ENCODE results near the gene PLPPR3. TPM values are rescaled to one million over a fixed set of nuclear protein-coding genes. Genes with fewer than 3 reads are reported as not detected.
A peak's percentile ranks its signal among the peaks of the same experiment; 100 is the strongest.

PLPPR3 gene
- total RNA-seq, 1 donor from 2014 or later: 5.4 TPM

GRCh38 chr19:815079-815774 lies 6.5 kb downstream of the PLPPR3 start:
- TF ChIP-seq CTCF (IDR thresholded peaks at IDR 0.05): no peak
- H3K4me1 Mint-ChIP-seq (ENCODE audit: low read depth): no peaks in the 10 kb centered on the region
- H3K36me3 Mint-ChIP-seq (ENCODE audit: low read depth): peaks cover 13% of the 10 kb centered on the region
- no peak overlapping the region for H3K27ac Mint-ChIP-seq (ENCODE audit: unreplicated experiment)
- no peak overlapping the region for H3K4me3 Mint-ChIP-seq (ENCODE audit: unreplicated experiment)
- no peaks in the 10 kb centered on the region for H3K27me3 Mint-ChIP-seq (ENCODE audit: low read depth)
- DNase-seq (ENCODE audit: low spot score): no peak
- H3K9me3 Mint-ChIP-seq (ENCODE audit: low read depth): peaks cover 4% of the 10 kb centered on the region

GRCh38 chr19:814152-815078 lies 7.3 kb downstream of the PLPPR3 start:
- Mint-ChIP-seq H3K4me3 (ENCODE audit: unreplicated experiment) (no peak overlapping the region), H3K4me1 (ENCODE audit: low read depth) (no peaks in the 10 kb centered on the region), H3K9me3 (ENCODE audit: low read depth) (peaks cover 4% of the 10 kb centered on the region), H3K36me3 (ENCODE audit: low read depth) (peaks cover 18% of the 10 kb centered on the region), H3K27ac (ENCODE audit: unreplicated experiment) (peak overlapping the region; percentile 12), H3K27me3 (ENCODE audit: low read depth) (no peaks in the 10 kb centered on the region)
- DNase-seq (ENCODE audit: low spot score): no peak
- no peak for TF ChIP-seq CTCF (IDR thresholded peaks at IDR 0.05)

GRCh38 chr19:813219-814151 lies 8.3 kb downstream of the PLPPR3 start:
- Mint-ChIP-seq H3K27ac (ENCODE audit: unreplicated experiment) (no peak overlapping the region), H3K36me3 (ENCODE audit: low read depth) (peaks cover 18% of the 10 kb centered on the region), H3K4me3 (ENCODE audit: unreplicated experiment) (no peak overlapping the region), H3K9me3 (ENCODE audit: low read depth) (peaks cover 4% of the 10 kb centered on the region), H3K4me1 (ENCODE audit: low read depth) (no peaks in the 10 kb centered on the region), H3K27me3 (ENCODE audit: low read depth) (no peaks in the 10 kb centered on the region)
- no peak for TF ChIP-seq CTCF (IDR thresholded peaks at IDR 0.05)
- DNase-seq (ENCODE audit: low spot score): no peak

- Mint-ChIP-seq H3K27me3 (ENCODE audit: low read depth) (no peaks in the 10 kb centered on the region), H3K4me1 (ENCODE audit: low read depth) (no peaks in the 10 kb centered on the region), H3K4me3 (ENCODE audit: unreplicated experiment) (no peak overlapping the region), H3K36me3 (ENCODE audit: low read depth) (peaks cover 20% of the 10 kb centered on the region), H3K9me3 (ENCODE audit: low read depth) (peaks cover 4% of the 10 kb centered on the region), H3K27ac (ENCODE audit: unreplicated experiment) (no peak overlapping the region)
- no peak for TF ChIP-seq CTCF (IDR thresholded peaks at IDR 0.05)
- no peak for DNase-seq (ENCODE audit: low spot score)
These were observed 9.0 kb downstream of the PLPPR3 start for GRCh38 chr19:812747-813218.

All from chondrocyte (in vitro differentiated cells).